Measurements from ENCODE around the gene C19orf38.
A peak's percentile ranks its signal among the peaks of the same experiment; 100 is the strongest.

C19orf38 gene

DNA sequence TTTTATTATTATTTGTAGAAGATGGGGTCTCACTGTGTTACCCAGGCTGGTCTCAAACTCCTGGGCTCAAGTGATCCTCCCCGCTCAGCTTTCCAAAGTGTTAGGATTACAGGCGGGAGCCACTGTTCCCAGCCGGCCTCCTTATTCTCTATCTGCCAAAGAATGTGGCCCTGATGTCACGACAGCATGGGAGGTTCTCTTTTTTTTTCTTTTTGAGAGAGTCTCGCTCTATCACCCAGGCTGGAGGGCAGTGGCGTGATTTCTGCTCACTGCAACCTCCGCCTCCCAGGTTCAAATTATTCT lies 46.6 kb downstream of the C19orf38 start:
- DNase-seq (ENCODE audit: low read depth) = no peak

DNA sequence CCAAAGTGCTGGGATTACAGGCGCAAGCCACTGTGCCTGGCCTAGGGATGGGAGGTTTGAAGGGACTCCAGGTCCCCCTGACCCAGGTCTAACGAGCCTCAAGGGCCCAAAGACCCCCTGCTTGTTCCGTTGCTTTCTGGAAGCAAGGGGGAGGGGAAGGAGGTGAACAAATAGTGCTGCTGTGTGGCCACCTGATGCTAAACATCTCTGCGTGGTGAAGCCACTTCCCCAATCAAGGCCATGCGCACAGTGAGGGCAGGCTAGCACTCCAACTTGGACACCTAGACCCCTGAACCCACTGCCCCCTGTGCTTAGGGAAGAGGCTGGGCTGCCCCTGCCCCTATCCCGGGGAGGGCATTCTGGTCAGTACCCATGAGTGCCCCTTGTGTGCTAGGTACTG lies 47.1 kb downstream of the C19orf38 start:
- no peak for DNase-seq (ENCODE audit: low read depth)
- no peak overlapping the region for H3K4me3 ChIP-seq (ENCODE audit: low read depth, low read length)

More for the DNA sequence above, 46.6 kb downstream of the C19orf38 start:
- H3K4me3 ChIP-seq (ENCODE audit: low read depth, low read length) = no peak overlapping the region

- H3K4me3 ChIP-seq (ENCODE audit: low read depth, low read length) = no peak overlapping the region
- no peak for DNase-seq (ENCODE audit: low read depth)
Observed at GRCh38 chr19:10895920-10896319, 47.7 kb downstream of the C19orf38 start.

GRCh38 chr19:10896851-10897526 lies 48.8 kb downstream of the C19orf38 start:
- DNase-seq (ENCODE audit: low read depth) = no peak
- H3K4me3 ChIP-seq (ENCODE audit: low read depth, low read length) = no peak overlapping the region

- DNase-seq (ENCODE audit: low read depth) = no peak
- no peak overlapping the region for H3K4me3 ChIP-seq (ENCODE audit: low read depth, low read length)
Observed at GRCh38 chr19:10898633-10899032, 50.4 kb downstream of the C19orf38 start.

- DNase-seq (ENCODE audit: low read depth) = no peak
- no peak overlapping the region for H3K4me3 ChIP-seq (ENCODE audit: low read depth, low read length)
Observed at GRCh38 chr19:10899151-10899653, 51.0 kb downstream of the C19orf38 start.

DNA sequence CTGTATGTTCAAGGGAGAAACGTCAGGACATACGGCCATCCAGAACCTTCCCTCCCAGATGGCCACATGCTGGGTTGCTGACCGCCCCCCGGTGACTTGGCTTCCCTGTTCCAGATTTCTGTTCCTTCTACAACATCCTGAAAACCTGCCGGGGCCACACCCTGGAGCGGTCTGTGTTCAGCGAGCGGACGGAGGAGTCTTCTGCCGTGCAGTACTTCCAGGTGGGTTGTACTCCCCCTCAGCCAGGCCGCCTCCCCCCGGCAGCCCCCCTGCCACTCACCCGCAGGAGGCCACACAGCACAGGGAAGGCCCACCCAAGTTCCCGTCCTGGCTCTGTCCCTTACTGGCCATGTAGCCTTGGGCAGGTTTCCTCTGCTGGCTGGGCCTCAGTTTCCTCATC lies 59.7 kb downstream of the C19orf38 start:
- no peak for DNase-seq (ENCODE audit: low read depth)

GRCh38 chr19:10908380-10908960 lies 60.3 kb downstream of the C19orf38 start:
- DNase-seq (ENCODE audit: low read depth) = no peak
- H3K4me3 ChIP-seq (ENCODE audit: low read depth, low read length) = no peak overlapping the region

More for the DNA sequence above, 59.7 kb downstream of the C19orf38 start:
- no peak overlapping the region for H3K4me3 ChIP-seq (ENCODE audit: low read depth, low read length)

DNA sequence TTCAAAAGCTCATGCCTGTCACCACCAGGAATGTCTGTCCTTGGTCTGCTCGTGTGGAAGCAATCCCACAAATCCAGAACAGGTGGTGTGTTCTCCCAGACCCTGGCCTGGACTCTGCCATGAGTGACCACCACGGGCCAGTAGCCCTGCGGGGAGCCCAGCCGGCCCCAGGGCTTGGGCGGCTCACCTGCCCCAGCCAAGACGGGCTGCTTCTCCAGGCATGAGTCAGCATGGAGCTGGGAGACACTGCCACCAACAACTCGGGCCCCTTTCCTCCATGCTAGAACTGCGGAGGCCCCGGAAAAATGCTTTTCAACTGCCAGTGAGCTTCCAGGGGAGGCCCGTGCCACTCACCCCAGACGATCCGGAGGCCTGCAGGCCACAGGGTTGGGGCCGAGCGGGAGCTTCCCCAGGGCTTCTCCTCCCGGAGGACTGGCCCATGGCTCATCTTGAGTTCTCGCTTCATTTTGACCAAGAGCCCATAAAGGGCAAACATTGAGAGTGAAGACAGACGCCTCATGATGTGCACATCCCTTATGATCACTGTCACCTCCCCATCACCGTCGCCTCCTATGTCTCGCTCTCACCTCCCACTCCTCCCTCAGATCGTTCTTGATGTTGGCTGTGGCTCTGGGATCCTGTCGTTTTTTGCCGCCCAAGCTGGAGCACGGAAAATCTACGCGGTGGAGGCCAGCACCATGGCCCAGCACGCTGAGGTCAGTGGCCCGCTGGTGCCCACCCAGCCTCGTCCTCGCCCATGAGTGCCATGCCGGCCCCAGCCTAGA lies 63.6 kb downstream of the C19orf38 start:
- no peak overlapping the region for H3K4me3 ChIP-seq (ENCODE audit: low read depth, low read length)
- DNase-seq (ENCODE audit: low read depth) = no peak

GRCh38 chr19:10912619-10913018 lies 64.4 kb downstream of the C19orf38 start:
- no peak for DNase-seq (ENCODE audit: low read depth)
- H3K4me3 ChIP-seq (ENCODE audit: low read depth, low read length) = no peak overlapping the region

- no peak for DNase-seq (ENCODE audit: low read depth)
- H3K4me3 ChIP-seq (ENCODE audit: low read depth, low read length) = no peak overlapping the region
Observed at GRCh38 chr19:10913716-10914340, 65.6 kb downstream of the C19orf38 start.

DNA sequence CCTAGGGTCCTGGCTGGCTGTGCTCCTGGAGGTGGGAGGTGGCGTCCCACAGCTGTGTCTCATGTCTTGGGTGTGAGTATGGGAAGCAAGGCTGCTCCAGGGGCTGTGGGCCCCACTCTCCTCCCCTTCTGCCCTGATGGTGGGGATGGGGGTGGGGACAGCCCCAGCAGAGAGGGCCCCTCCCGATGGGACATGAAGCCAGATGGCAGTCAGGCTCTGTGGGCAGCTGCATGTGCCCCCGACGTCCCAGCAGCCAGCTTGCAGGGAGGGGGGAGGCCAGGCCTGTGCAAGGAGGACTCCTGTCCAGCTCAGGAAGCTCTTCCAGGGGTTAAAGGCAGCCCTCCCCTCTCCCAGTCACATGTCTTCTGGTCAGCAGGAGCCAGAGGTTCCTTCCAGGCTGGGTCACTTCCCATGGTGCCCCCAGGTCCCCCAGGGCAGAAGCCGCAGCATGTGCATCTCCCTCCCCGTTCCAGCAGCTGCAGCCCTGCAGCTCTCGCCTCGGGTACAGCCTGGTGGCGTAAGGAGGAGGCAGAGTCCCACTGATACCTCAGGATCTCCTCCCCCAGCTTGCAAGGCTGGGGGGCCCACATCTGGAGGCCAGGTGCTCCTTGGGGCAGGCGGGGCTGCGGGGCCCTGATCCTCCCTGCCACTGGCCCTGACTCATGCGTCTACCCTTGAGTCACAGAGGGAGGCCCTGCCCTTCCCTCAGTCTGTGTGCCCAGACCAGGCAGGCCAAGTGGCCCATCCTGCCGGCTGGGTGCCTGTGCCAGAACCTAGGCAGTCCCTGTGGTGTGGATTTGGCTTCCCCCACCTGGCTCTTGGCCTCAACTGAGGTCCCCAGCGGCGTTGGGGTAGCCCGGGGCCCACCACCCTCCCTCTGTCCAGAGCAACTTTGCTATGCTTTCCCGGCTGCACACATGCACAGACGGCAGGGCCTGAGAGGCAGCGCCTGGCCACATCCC lies 67.2 kb downstream of the C19orf38 start:
- peak; percentile 67 for DNase-seq (ENCODE audit: low read depth)
- no peak overlapping the region for H3K4me3 ChIP-seq (ENCODE audit: low read depth, low read length)

- H3K4me3 ChIP-seq (ENCODE audit: low read depth, low read length) = no peak overlapping the region
Observed at GRCh38 chr19:10916602-10917001, 68.4 kb downstream of the C19orf38 start.

DNA sequence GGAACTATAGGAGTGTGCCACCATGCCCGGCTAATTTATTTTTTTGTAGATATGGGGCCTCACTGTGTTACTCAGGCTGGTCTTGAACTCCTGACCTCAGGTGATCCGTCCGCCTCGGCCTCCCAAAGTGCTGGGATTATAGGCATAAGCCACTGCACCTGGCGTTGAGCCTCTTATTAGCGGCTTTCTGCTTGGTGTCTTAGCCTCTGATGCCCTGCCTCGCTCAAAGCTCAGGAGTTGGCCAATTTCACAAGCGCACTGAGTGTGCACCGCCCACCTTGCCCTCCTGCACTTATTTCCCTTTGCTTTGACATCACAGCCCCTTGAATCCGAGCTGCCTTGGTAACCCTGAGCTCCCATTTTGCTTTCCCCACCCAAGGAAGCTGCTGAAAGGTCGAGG lies 70.1 kb downstream of the C19orf38 start:
- DNase-seq (ENCODE audit: low read depth) = no peak
- H3K4me3 ChIP-seq (ENCODE audit: low read depth, low read length) = no peak overlapping the region

More at GRCh38 chr19:10916602-10917001, 68.4 kb downstream of the C19orf38 start:
- no peak for DNase-seq (ENCODE audit: low read depth)

Measured in skeletal muscle cell (primary cell).